GM21576 (cell line): ENCODE results near the gene PITHD1.
"Not testable (repeated sequence)": the region's sequence is repeated elsewhere in the genome, so short reads cannot be mapped to it uniquely, and the experiment has no call there.

ENCODE experiments used
- ATAC-seq: cut with Tn5 transposase; IDR thresholded peaks from one replicate; pipeline ENCODE4 v1.9.1; 2021; ENCODE audit warnings: mild to moderate bottlenecking, moderate library complexity; ENCODE audit not compliant: unreplicated experiment

PITHD1 gene

GRCh38 chr1:23777979-23778814, at the start of gene PITHD1:
Gene PITHD1, plus strand, starts transcription at chr1:23778418. Its CDS starts 98 bp downstream, at chr1:23778516.
- ATAC-seq, result peak; percentile 62

- no peak for ATAC-seq
Measured at GRCh38 chr1:23732363-23733224, 45.6 kb upstream of the PITHD1 start.

- not testable (repeated sequence) for ATAC-seq
Measured at GRCh38 chr1:23733281-23733680, 44.9 kb upstream of the PITHD1 start.

- ATAC-seq, result no peak
Measured at GRCh38 chr1:23736437-23737134, 41.6 kb upstream of the PITHD1 start.

- no peak for ATAC-seq
Measured at GRCh38 chr1:23741609-23742008, 36.6 kb upstream of the PITHD1 start.

GRCh38 chr1:23742670-23743286, 35.4 kb upstream of the PITHD1 start:
- ATAC-seq, result peak; percentile 25

- ATAC-seq, result peak; percentile 62
Measured at GRCh38 chr1:23743287-23744152, 34.7 kb upstream of the PITHD1 start, which contains the start of gene ELOA. Gene ELOA, plus strand, starts transcription at chr1:23743471. Its CDS starts 33 bp downstream, at chr1:23743504.

GRCh38 chr1:23745515-23745914, 32.7 kb upstream of the PITHD1 start:
- no peak for ATAC-seq

- no peak for ATAC-seq
Measured at GRCh38 chr1:23748016-23748415, 30.2 kb upstream of the PITHD1 start.

GRCh38 chr1:23751050-23751814, 27.0 kb upstream of the PITHD1 start:
- no peak for ATAC-seq

- no peak for ATAC-seq
Measured at GRCh38 chr1:23751815-23752200, 26.4 kb upstream of the PITHD1 start.

- ATAC-seq, result no peak
Measured at GRCh38 chr1:23752909-23753308, 25.3 kb upstream of the PITHD1 start.

- no peak for ATAC-seq
Measured at GRCh38 chr1:23756676-23757075, 21.5 kb upstream of the PITHD1 start.

GRCh38 chr1:23757812-23758211, 20.4 kb upstream of the PITHD1 start:
- no peak for ATAC-seq

GRCh38 chr1:23759277-23759676, 18.9 kb upstream of the PITHD1 start:
- ATAC-seq, result no peak

- ATAC-seq, result no peak
Measured at GRCh38 chr1:23763041-23763577, 15.1 kb upstream of the PITHD1 start.

GRCh38 chr1:23768733-23769132, 9.5 kb upstream of the PITHD1 start:
- ATAC-seq, result no peak

GRCh38 chr1:23772049-23772853, 6.0 kb upstream of the PITHD1 start:
- no peak for ATAC-seq
